ENCODE results near the gene ELMO3. TPM values are rescaled to one million over a fixed set of nuclear protein-coding genes. Genes with fewer than 3 reads are reported as not detected.

The ELMO3 gene
- total and polyA plus RNA-seq, 2 of the 13 experiments (the other 11 are each of a cell fraction or from before 2014, with no cell fraction given): 2.6 to 4.0 TPM

GRCh38 chr16:67173808-67174705, 24.9 kb upstream of the ELMO3 start (continued):
- no peak for TF ChIP-seq GPBP1L1 (CRISPR knock-in tag; IDR thresholded peaks at IDR 0.05)
- TF ChIP-seq SPEN (CRISPR knock-in tag; IDR thresholded peaks at IDR 0.05; ENCODE audit: low read depth): peak; percentile 93
- peak; percentile 61; the same call in 1 of the 2 replicates for TF ChIP-seq PPARG (CRISPR knock-in tag; conservative IDR thresholded peaks at IDR 0.05)
- peak; percentile 76 for TF ChIP-seq SP5 (CRISPR knock-in tag; IDR thresholded peaks at IDR 0.05; ENCODE audit: borderline replicate concordance, low read depth)
- peak; percentile 96 for TF ChIP-seq ZNF589 (CRISPR knock-in tag; conservative IDR thresholded peaks at IDR 0.05)
- TF ChIP-seq, protein P1, sequence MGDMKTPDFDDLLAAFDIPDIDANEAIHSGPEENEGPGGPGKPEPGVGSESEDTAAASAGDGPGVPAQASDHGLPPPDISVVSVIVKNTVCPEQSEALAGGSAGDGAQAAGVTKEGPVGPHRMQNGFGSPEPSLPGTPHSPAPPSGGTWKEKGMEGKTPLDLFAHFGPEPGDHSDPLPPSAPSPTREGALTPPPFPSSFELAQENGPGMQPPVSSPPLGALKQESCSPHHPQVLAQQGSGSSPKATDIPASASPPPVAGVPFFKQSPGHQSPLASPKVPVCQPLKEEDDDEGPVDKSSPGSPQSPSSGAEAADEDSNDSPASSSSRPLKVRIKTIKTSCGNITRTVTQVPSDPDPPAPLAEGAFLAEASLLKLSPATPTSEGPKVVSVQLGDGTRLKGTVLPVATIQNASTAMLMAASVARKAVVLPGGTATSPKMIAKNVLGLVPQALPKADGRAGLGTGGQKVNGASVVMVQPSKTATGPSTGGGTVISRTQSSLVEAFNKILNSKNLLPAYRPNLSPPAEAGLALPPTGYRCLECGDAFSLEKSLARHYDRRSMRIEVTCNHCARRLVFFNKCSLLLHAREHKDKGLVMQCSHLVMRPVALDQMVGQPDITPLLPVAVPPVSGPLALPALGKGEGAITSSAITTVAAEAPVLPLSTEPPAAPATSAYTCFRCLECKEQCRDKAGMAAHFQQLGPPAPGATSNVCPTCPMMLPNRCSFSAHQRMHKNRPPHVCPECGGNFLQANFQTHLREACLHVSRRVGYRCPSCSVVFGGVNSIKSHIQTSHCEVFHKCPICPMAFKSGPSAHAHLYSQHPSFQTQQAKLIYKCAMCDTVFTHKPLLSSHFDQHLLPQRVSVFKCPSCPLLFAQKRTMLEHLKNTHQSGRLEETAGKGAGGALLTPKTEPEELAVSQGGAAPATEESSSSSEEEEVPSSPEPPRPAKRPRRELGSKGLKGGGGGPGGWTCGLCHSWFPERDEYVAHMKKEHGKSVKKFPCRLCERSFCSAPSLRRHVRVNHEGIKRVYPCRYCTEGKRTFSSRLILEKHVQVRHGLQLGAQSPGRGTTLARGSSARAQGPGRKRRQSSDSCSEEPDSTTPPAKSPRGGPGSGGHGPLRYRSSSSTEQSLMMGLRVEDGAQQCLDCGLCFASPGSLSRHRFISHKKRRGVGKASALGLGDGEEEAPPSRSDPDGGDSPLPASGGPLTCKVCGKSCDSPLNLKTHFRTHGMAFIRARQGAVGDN (CRISPR knock-in tag; IDR thresholded peaks at IDR 0.05): peak; percentile 100
- peak; percentile 51 for TF ChIP-seq FOXO1 (CRISPR knock-in tag; IDR thresholded peaks at IDR 0.05)
- TF ChIP-seq, protein P2, sequence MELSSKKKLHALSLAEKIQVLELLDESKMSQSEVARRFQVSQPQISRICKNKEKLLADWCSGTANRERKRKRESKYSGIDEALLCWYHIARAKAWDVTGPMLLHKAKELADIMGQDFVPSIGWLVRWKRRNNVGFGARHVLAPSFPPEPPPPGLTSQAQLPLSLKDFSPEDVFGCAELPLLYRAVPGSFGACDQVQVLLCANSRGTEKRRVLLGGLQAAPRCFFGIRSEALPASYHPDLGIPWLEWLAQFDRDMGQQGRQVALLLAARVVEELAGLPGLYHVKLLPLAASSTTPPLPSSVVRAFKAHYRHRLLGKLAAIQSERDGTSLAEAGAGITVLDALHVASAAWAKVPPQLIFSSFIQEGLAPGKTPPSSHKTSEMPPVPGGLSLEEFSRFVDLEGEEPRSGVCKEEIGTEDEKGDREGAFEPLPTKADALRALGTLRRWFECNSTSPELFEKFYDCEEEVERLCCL (CRISPR knock-in tag; IDR thresholded peaks at IDR 0.05; ENCODE audit: borderline replicate concordance): peak; percentile 93; the same call in 1 of the 2 replicates
- peak; percentile 82 for TF ChIP-seq RAD21 (CRISPR knock-in tag; IDR thresholded peaks at IDR 0.05)
- peak; percentile 80; the same call in 1 of the 2 replicates for TF ChIP-seq HNF1B (CRISPR knock-in tag; IDR thresholded peaks at IDR 0.05)
- TF ChIP-seq, protein P3, sequence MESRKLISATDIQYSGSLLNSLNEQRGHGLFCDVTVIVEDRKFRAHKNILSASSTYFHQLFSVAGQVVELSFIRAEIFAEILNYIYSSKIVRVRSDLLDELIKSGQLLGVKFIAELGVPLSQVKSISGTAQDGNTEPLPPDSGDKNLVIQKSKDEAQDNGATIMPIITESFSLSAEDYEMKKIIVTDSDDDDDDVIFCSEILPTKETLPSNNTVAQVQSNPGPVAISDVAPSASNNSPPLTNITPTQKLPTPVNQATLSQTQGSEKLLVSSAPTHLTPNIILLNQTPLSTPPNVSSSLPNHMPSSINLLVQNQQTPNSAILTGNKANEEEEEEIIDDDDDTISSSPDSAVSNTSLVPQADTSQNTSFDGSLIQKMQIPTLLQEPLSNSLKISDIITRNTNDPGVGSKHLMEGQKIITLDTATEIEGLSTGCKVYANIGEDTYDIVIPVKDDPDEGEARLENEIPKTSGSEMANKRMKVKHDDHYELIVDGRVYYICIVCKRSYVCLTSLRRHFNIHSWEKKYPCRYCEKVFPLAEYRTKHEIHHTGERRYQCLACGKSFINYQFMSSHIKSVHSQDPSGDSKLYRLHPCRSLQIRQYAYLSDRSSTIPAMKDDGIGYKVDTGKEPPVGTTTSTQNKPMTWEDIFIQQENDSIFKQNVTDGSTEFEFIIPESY (CRISPR knock-in tag; IDR thresholded peaks at IDR 0.05): peak; percentile 39
- 0 out of 2 replicates have a peak, but pooled peaks have one; percentile 74 for TF ChIP-seq ZSCAN12 (CRISPR knock-in tag; IDR thresholded peaks at IDR 0.05)
- peak; percentile 96 for TF ChIP-seq ZSCAN31 (CRISPR knock-in tag; IDR thresholded peaks at IDR 0.05; ENCODE audit: low read depth)
- TF ChIP-seq ZFP91 (CRISPR knock-in tag; IDR thresholded peaks at IDR 0.05; ENCODE audit: borderline replicate concordance): peak; percentile 92
- TF ChIP-seq BCL6 (CRISPR knock-in tag; IDR thresholded peaks at IDR 0.05): peak; percentile 89

All from HepG2 (cell line).